Measurements from ENCODE around the gene AURKA. TPM values are rescaled to one million over a fixed set of nuclear protein-coding genes. Genes with fewer than 3 reads are reported as not detected.
"Not testable (repeated sequence)": the region's sequence is repeated elsewhere in the genome, so short reads cannot be mapped to it uniquely, and the experiment has no call there.

AURKA gene
- total RNA-seq, 3 donors from 2014 or later (not counting 1 experiment from before 2014, with no cell fraction given), result 1.5 to 2.9 (median 2.0) TPM

- no peak overlapping the region for H3K4me3 Mint-ChIP-seq
- peak; percentile 26 for TF ChIP-seq CTCF (IDR thresholded peaks at IDR 0.05)
- WGBS (ENCODE audit: insufficient coverage), result 4% methylated on average over 41 of the region's 41 CpGs
- H3K4me1 Mint-ChIP-seq, result peaks cover 5 to 10% of the 10 kb centered on the region in 2 donors
- H3K27me3 Mint-ChIP-seq (ENCODE audit: low read depth in 2 of 2), result peaks cover 56 to 73% of the 10 kb centered on the region in 2 donors
- no peak overlapping the region for H3K27ac Mint-ChIP-seq
- no peaks in the 10 kb centered on the region for H3K9me3 Mint-ChIP-seq
- no peak overlapping the region for H3K27ac ChIP-seq (ENCODE audit: low read length)
- H3K4me3 ChIP-seq (ENCODE audit: low read length), result no peak overlapping the region
- no peaks in the 10 kb centered on the region for H3K36me3 Mint-ChIP-seq
- peaks cover 6% of the 10 kb centered on the region for H3K4me1 ChIP-seq (ENCODE audit: control insufficient read depth, insufficient read depth, low read length)
- DNase-seq, result peak in 1 of 2 donors; percentile 54
- H3K9me3 ChIP-seq (ENCODE audit: control insufficient read depth, insufficient read depth, low read length), result no peaks in the 10 kb centered on the region
- peak; percentile 59 to 76 (median 61) for ATAC-seq
- H3K36me3 ChIP-seq (ENCODE audit: control insufficient read depth, insufficient read depth, low read length), result no peaks in the 10 kb centered on the region
- H3K27me3 ChIP-seq (ENCODE audit: control insufficient read depth, insufficient read depth, low read length), result peaks cover 14% of the 10 kb centered on the region
- intact Hi-C loops (cut with micrococcal nuclease), result no loop called here
Measured at GRCh38 chr20:56343861-56344381, 48.1 kb downstream of the AURKA start.

- no peak for TF ChIP-seq CTCF (IDR thresholded peaks at IDR 0.05)
- H3K27me3 Mint-ChIP-seq (ENCODE audit: low read depth in 2 of 2), result peaks cover 54 to 77% of the 10 kb centered on the region in 2 donors
- H3K36me3 Mint-ChIP-seq, result no peaks in the 10 kb centered on the region
- ATAC-seq (no peak), DNase-seq (no peak)
- 84% methylated on average over 3 of the region's 3 CpGs for WGBS (ENCODE audit: insufficient coverage)
- Histone ChIP-seq H3K9me3 (ENCODE audit: control insufficient read depth, insufficient read depth, low read length) (no peaks in the 10 kb centered on the region), H3K4me3 (ENCODE audit: low read length) (no peak overlapping the region), H3K36me3 (ENCODE audit: control insufficient read depth, insufficient read depth, low read length) (no peaks in the 10 kb centered on the region), H3K4me1 (ENCODE audit: control insufficient read depth, insufficient read depth, low read length) (peaks cover 6% of the 10 kb centered on the region), H3K27ac (ENCODE audit: low read length) (no peak overlapping the region), H3K27me3 (ENCODE audit: control insufficient read depth, insufficient read depth, low read length) (peaks cover 14% of the 10 kb centered on the region)
- no peak overlapping the region for H3K27ac Mint-ChIP-seq
- intact Hi-C loops (cut with micrococcal nuclease), result no loop called here
- H3K9me3 Mint-ChIP-seq, result no peaks in the 10 kb centered on the region
- no peak overlapping the region for H3K4me3 Mint-ChIP-seq
- H3K4me1 Mint-ChIP-seq, result peaks cover 5 to 10% of the 10 kb centered on the region in 2 donors
Measured at GRCh38 chr20:56342783-56343182, 49.2 kb downstream of the AURKA start.

GRCh38 chr20:56336709-56337108, 55.3 kb downstream of the AURKA start:
- DNase-seq; H3K27ac Mint-ChIP-seq; H3K4me1 ChIP-seq (ENCODE audit: control insufficient read depth, insufficient read depth, low read length); H3K36me3 ChIP-seq (ENCODE audit: control insufficient read depth, insufficient read depth, low read length); ATAC-seq; H3K27me3 ChIP-seq (ENCODE audit: control insufficient read depth, insufficient read depth, low read length); intact Hi-C loops (cut with micrococcal nuclease); H3K9me3 ChIP-seq (ENCODE audit: control insufficient read depth, insufficient read depth, low read length); H3K4me3 Mint-ChIP-seq; H3K9me3 Mint-ChIP-seq; H3K4me1 Mint-ChIP-seq; H3K4me3 ChIP-seq (ENCODE audit: low read length); H3K36me3 Mint-ChIP-seq; H3K27ac ChIP-seq (ENCODE audit: low read length): not testable (repeated sequence)
- WGBS (ENCODE audit: insufficient coverage), result 87% methylated on average over 8 of the region's 8 CpGs
- peaks cover 26 to 44% of the 10 kb centered on the region in 2 donors for H3K27me3 Mint-ChIP-seq (ENCODE audit: low read depth in 2 of 2)

- DNase-seq (no peak), ATAC-seq (no peak)
- H3K27me3 Mint-ChIP-seq (ENCODE audit: low read depth in 2 of 2), result peaks cover 6 to 17% of the 10 kb centered on the region in 2 donors
- Histone ChIP-seq H3K36me3 (ENCODE audit: control insufficient read depth, insufficient read depth, low read length) (no peaks in the 10 kb centered on the region), H3K9me3 (ENCODE audit: control insufficient read depth, insufficient read depth, low read length) (no peaks in the 10 kb centered on the region), H3K4me1 (ENCODE audit: control insufficient read depth, insufficient read depth, low read length) (no peaks in the 10 kb centered on the region), H3K27ac (ENCODE audit: low read length) (no peak overlapping the region), H3K4me3 (ENCODE audit: low read length) (no peak overlapping the region), H3K27me3 (ENCODE audit: control insufficient read depth, insufficient read depth, low read length) (peaks cover 2% of the 10 kb centered on the region)
- no peaks in the 10 kb centered on the region for H3K36me3 Mint-ChIP-seq
- H3K9me3 Mint-ChIP-seq, result no peaks in the 10 kb centered on the region
- no peak overlapping the region for H3K27ac Mint-ChIP-seq
- no peak overlapping the region for H3K4me3 Mint-ChIP-seq
- no peak for TF ChIP-seq CTCF (IDR thresholded peaks at IDR 0.05)
- H3K4me1 Mint-ChIP-seq, result no peaks in the 10 kb centered on the region
- intact Hi-C loops (cut with micrococcal nuclease), result no loop called here
- 47% methylated on average over 5 of the region's 5 CpGs for WGBS (ENCODE audit: insufficient coverage)
Measured at GRCh38 chr20:56328861-56329260, 63.2 kb downstream of the AURKA start.

Data from natural killer cell (primary cell).